Measurements from ENCODE around the gene CPEB1.

The CPEB1 gene

DNA sequence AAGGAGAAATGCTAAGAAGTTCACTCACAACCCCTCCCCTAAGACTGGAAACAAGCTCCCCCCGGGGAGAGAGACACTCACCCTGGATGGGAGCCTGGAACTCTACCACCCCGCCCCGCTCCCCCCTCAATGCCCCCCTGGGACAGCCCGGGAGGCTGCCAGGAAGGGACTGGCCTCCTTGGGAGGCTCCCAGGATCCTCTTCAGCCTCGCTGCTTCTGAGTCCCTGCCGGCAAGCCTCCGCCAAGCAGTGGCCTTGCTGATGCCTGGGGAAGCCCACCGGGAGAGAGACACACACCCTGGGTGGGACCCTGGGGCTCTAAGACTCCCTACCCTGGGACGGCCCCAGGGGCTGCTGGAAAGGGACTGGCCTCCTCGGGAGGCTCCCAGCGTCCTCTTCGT, 33.4 kb downstream of the CPEB1 start:
- DNase-seq: no peak
- Histone ChIP-seq H3K27me3 (ENCODE audit: control insufficient read depth in 1 of 2, insufficient read depth in 1 of 2, low read length in 2 of 2) (peaks cover 0 to 5% of the 10 kb centered on the region in 2 experiments), H3K79me1 (replicated peaks; ENCODE audit: low read length, poor library complexity, severe bottlenecking) (no peaks in the 10 kb centered on the region), H2BK12ac (ENCODE audit: low read length in 2 of 2) (no peak overlapping the region), H4K91ac (ENCODE audit: low read length) (no peak overlapping the region), H2BK120ac (ENCODE audit: low read depth, low read length) (no peak overlapping the region), H3K27ac (ENCODE audit: low read length, poor library complexity, severe bottlenecking) (no peak overlapping the region), H2BK5ac (ENCODE audit: low read depth, low read length, poor library complexity, severe bottlenecking) (no peak overlapping the region), H3K9me3 (ENCODE audit: control insufficient read depth, low read length) (no peaks in the 10 kb centered on the region), H3K23ac (ENCODE audit: low read length in 2 of 2) (no peak overlapping the region), H3K18ac (ENCODE audit: low read depth in 1 of 2, low read length in 2 of 2) (no peak overlapping the region), H3K9ac (ENCODE audit: low read length) (peak overlapping the region; percentile 59), H3K4me3 (ENCODE audit: insufficient read depth in 1 of 2, low read depth in 1 of 2, low read length in 2 of 2) (no peak overlapping the region), H2AK5ac (ENCODE audit: low read length, severe bottlenecking) (no peak overlapping the region), H3K36me3 (ENCODE audit: control insufficient read depth in 1 of 2, insufficient read depth in 2 of 2, low read depth in 1 of 2, low read length in 2 of 2) (no peaks in the 10 kb centered on the region), H3K4ac (ENCODE audit: low read depth in 1 of 2, low read length in 2 of 2) (no peak overlapping the region), H3K4me1 (ENCODE audit: control insufficient read depth, insufficient read depth, low read depth, low read length) (no peaks in the 10 kb centered on the region), H3K4me2 (ENCODE audit: low read length, poor library complexity, severe bottlenecking) (no peak overlapping the region), H4K8ac (ENCODE audit: low read length) (no peak overlapping the region), H2AFZ (ENCODE audit: low read depth, low read length) (no peak overlapping the region), H2BK15ac (ENCODE audit: low read depth, poor library complexity, severe bottlenecking) (no peak overlapping the region), H3K14ac (ENCODE audit: low read length in 2 of 2) (no peak overlapping the region)
- 59% methylated on average over 12 of the region's 12 CpGs for WGBS

GRCh38 chr15:82611348-82611747, 35.8 kb downstream of the CPEB1 start:
- no peak for DNase-seq
- H4K91ac ChIP-seq (ENCODE audit: low read length): no peak overlapping the region

DNA sequence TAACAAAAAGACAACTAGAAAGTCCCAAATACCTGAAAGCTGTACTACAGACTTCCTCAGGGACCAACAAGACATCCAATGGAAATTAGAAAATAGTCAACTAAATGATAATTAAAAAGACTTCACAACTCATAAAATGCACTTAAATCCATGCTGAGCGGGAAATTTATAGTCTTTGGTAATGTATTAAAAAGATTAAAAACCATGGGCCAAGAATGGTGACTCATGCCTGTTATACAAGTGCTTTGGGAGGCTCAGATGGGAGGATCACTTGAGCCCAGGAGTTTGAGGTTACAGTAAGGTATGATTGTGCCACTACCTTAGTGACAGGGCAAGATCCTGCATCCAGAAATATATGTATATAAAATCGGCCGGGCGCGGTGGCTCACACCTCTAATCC, 45.0 kb downstream of the CPEB1 start:
- no peaks in the 10 kb centered on the region for H3K79me1 ChIP-seq (replicated peaks; ENCODE audit: low read length, poor library complexity, severe bottlenecking)
- DNase-seq: no peak
- 81% methylated on average over 5 of the region's 5 CpGs for WGBS

More at GRCh38 chr15:82611348-82611747, 35.8 kb downstream of the CPEB1 start:
- Histone ChIP-seq H3K23ac (ENCODE audit: low read length in 2 of 2) (no peak overlapping the region), H3K4me3 (ENCODE audit: insufficient read depth in 1 of 2, low read depth in 1 of 2, low read length in 2 of 2) (no peak overlapping the region), H3K36me3 (ENCODE audit: control insufficient read depth in 1 of 2, insufficient read depth in 2 of 2, low read depth in 1 of 2, low read length in 2 of 2) (no peaks in the 10 kb centered on the region), H2BK120ac (ENCODE audit: low read depth, low read length) (no peak overlapping the region), H2AK5ac (ENCODE audit: low read length, severe bottlenecking) (no peak overlapping the region), H2AFZ (ENCODE audit: low read depth, low read length) (no peak overlapping the region), H3K79me1 (replicated peaks; ENCODE audit: low read length, poor library complexity, severe bottlenecking) (no peaks in the 10 kb centered on the region), H3K14ac (ENCODE audit: low read length in 2 of 2) (no peak overlapping the region), H3K9me3 (ENCODE audit: control insufficient read depth, low read length) (no peaks in the 10 kb centered on the region), H2BK12ac (ENCODE audit: low read length in 2 of 2) (no peak overlapping the region), H3K27ac (ENCODE audit: low read length, poor library complexity, severe bottlenecking) (no peak overlapping the region), H3K4ac (ENCODE audit: low read depth in 1 of 2, low read length in 2 of 2) (no peak overlapping the region), H4K8ac (ENCODE audit: low read length) (no peak overlapping the region), H3K18ac (ENCODE audit: low read depth in 1 of 2, low read length in 2 of 2) (no peak overlapping the region), H3K4me1 (ENCODE audit: control insufficient read depth, insufficient read depth, low read depth, low read length) (no peaks in the 10 kb centered on the region), H3K27me3 (ENCODE audit: control insufficient read depth in 1 of 2, insufficient read depth in 1 of 2, low read length in 2 of 2) (peaks cover 0 to 5% of the 10 kb centered on the region in 2 experiments), H2BK5ac (ENCODE audit: low read depth, low read length, poor library complexity, severe bottlenecking) (no peak overlapping the region), H3K4me2 (ENCODE audit: low read length, poor library complexity, severe bottlenecking) (no peak overlapping the region), H3K9ac (ENCODE audit: low read length) (no peak overlapping the region), H2BK15ac (ENCODE audit: low read depth, poor library complexity, severe bottlenecking) (no peak overlapping the region)
- 85% methylated on average over 3 of the region's 4 CpGs for WGBS

DNA sequence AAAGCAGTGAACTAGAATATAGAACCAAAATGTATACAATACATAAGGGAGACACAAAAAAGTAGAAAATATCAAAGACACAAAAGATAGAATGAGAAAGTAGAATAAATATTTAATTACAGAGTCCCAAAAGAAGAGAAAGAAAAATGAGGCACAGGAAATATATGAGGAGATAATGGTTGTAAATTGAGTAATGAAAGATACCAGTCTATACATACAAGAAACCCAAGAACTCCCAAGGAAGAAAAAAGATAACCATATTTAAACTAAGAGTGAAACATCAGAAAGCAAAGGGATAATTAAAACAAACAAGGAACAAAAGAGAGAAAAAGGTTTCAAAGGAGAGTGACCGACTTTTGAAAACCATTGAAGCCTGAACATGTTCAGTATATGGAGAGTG, 47.3 kb downstream of the CPEB1 start:
- no peak overlapping the region for H3K4ac ChIP-seq (ENCODE audit: low read depth in 1 of 2, low read length in 2 of 2)
- H3K23ac ChIP-seq (ENCODE audit: low read length in 2 of 2): no peak overlapping the region
- H3K79me1 ChIP-seq (replicated peaks; ENCODE audit: low read length, poor library complexity, severe bottlenecking): no peaks in the 10 kb centered on the region
- H3K4me1 ChIP-seq (ENCODE audit: control insufficient read depth, insufficient read depth, low read depth, low read length): no peaks in the 10 kb centered on the region
- no peak overlapping the region for H2AFZ ChIP-seq (ENCODE audit: low read depth, low read length)
- H2BK12ac ChIP-seq (ENCODE audit: low read length in 2 of 2): no peak overlapping the region
- no peaks in the 10 kb centered on the region for H3K36me3 ChIP-seq (ENCODE audit: control insufficient read depth in 1 of 2, insufficient read depth in 2 of 2, low read depth in 1 of 2, low read length in 2 of 2)
- H3K27me3 ChIP-seq (ENCODE audit: control insufficient read depth in 1 of 2, insufficient read depth in 1 of 2, low read length in 2 of 2): peaks cover 0 to 4% of the 10 kb centered on the region in 2 experiments
- H3K4me3 ChIP-seq (ENCODE audit: insufficient read depth in 1 of 2, low read depth in 1 of 2, low read length in 2 of 2): no peak overlapping the region
- H2AK5ac ChIP-seq (ENCODE audit: low read length, severe bottlenecking): no peak overlapping the region
- H2BK120ac ChIP-seq (ENCODE audit: low read depth, low read length): no peak overlapping the region
- WGBS: 86% methylated on average over 1 of the region's 1 CpG
- no peaks in the 10 kb centered on the region for H3K9me3 ChIP-seq (ENCODE audit: control insufficient read depth, low read length)
- no peak overlapping the region for H4K8ac ChIP-seq (ENCODE audit: low read length)
- no peak overlapping the region for H3K9ac ChIP-seq (ENCODE audit: low read length)
- H4K91ac ChIP-seq (ENCODE audit: low read length): no peak overlapping the region
- H3K27ac ChIP-seq (ENCODE audit: low read length, poor library complexity, severe bottlenecking): no peak overlapping the region
- H2BK15ac ChIP-seq (ENCODE audit: low read depth, poor library complexity, severe bottlenecking): no peak overlapping the region
- H2BK5ac ChIP-seq (ENCODE audit: low read depth, low read length, poor library complexity, severe bottlenecking): no peak overlapping the region
- no peak overlapping the region for H3K18ac ChIP-seq (ENCODE audit: low read depth in 1 of 2, low read length in 2 of 2)
- DNase-seq: no peak
- H3K14ac ChIP-seq (ENCODE audit: low read length in 2 of 2): no peak overlapping the region
- no peak overlapping the region for H3K4me2 ChIP-seq (ENCODE audit: low read length, poor library complexity, severe bottlenecking)

More for the DNA sequence above, 45.0 kb downstream of the CPEB1 start:
- no peak overlapping the region for H3K14ac ChIP-seq (ENCODE audit: low read length in 2 of 2)
- H3K23ac ChIP-seq (ENCODE audit: low read length in 2 of 2): no peak overlapping the region
- H3K9ac ChIP-seq (ENCODE audit: low read length): no peak overlapping the region
- H3K4ac ChIP-seq (ENCODE audit: low read depth in 1 of 2, low read length in 2 of 2): no peak overlapping the region
- no peak overlapping the region for H2AFZ ChIP-seq (ENCODE audit: low read depth, low read length)
- no peak overlapping the region for H2BK5ac ChIP-seq (ENCODE audit: low read depth, low read length, poor library complexity, severe bottlenecking)
- H2BK12ac ChIP-seq (ENCODE audit: low read length in 2 of 2): no peak overlapping the region
- H3K4me2 ChIP-seq (ENCODE audit: low read length, poor library complexity, severe bottlenecking): no peak overlapping the region
- no peaks in the 10 kb centered on the region for H3K9me3 ChIP-seq (ENCODE audit: control insufficient read depth, low read length)
- H2AK5ac ChIP-seq (ENCODE audit: low read length, severe bottlenecking): no peak overlapping the region
- H3K27ac ChIP-seq (ENCODE audit: low read length, poor library complexity, severe bottlenecking): no peak overlapping the region
- no peak overlapping the region for H3K4me3 ChIP-seq (ENCODE audit: insufficient read depth in 1 of 2, low read depth in 1 of 2, low read length in 2 of 2)
- no peak overlapping the region for H4K91ac ChIP-seq (ENCODE audit: low read length)
- no peak overlapping the region for H2BK120ac ChIP-seq (ENCODE audit: low read depth, low read length)
- peaks cover 0 to 4% of the 10 kb centered on the region in 2 experiments for H3K27me3 ChIP-seq (ENCODE audit: control insufficient read depth in 1 of 2, insufficient read depth in 1 of 2, low read length in 2 of 2)
- no peaks in the 10 kb centered on the region for H3K4me1 ChIP-seq (ENCODE audit: control insufficient read depth, insufficient read depth, low read depth, low read length)
- no peak overlapping the region for H3K18ac ChIP-seq (ENCODE audit: low read depth in 1 of 2, low read length in 2 of 2)
- H3K36me3 ChIP-seq (ENCODE audit: control insufficient read depth in 1 of 2, insufficient read depth in 2 of 2, low read depth in 1 of 2, low read length in 2 of 2): no peaks in the 10 kb centered on the region
- H2BK15ac ChIP-seq (ENCODE audit: low read depth, poor library complexity, severe bottlenecking): no peak overlapping the region
- H4K8ac ChIP-seq (ENCODE audit: low read length): no peak overlapping the region

Data from mesenchymal stem cell (in vitro differentiated cells and primary cell).